Measurements from ENCODE around the gene ABO.

DNA sequence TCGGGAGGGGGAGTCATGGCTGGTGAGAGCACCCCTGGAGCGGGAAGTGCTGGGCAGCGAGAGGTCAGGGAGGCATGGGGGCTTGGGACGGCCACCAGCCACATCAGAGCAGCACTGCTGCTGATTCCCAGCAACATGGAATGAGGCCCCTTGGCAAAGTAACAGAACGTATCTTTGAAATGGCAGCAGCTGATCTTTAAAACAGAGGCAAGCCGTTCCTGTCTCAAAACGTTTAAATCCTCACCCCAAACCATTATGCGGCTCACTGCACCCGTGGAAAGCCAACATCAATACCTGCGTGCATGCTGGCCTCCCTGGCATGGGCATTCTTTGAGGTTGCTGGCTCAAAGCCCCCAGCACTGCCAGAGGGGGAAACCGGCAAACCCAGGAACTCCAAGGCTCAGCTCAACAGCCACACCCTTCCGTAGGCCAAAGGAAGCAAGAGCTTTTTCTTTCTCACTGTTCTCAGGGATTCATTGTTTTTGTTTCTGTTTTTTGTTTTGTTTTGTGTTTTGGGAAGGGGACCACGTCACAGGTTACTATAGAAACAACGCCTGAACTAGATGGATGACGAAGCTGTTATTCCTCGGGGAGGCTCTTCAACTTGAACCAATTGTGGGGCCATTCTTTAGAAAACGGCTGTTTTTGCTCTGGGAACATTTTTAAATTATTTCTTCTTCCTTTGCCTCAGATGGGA, 37.8 kb downstream of the ABO start:
- no peak for TF ChIP-seq SNRNP70 (optimal IDR thresholded peaks at IDR 0.05; ENCODE audit: low read depth, low read length)
- no peak for TF ChIP-seq SMARCA4 (IDR thresholded peaks at IDR 0.05)
- TF ChIP-seq GATAD2B (IDR thresholded peaks at IDR 0.05; ENCODE audit: borderline replicate concordance), result no peak
- TF ChIP-seq, protein P1, sequence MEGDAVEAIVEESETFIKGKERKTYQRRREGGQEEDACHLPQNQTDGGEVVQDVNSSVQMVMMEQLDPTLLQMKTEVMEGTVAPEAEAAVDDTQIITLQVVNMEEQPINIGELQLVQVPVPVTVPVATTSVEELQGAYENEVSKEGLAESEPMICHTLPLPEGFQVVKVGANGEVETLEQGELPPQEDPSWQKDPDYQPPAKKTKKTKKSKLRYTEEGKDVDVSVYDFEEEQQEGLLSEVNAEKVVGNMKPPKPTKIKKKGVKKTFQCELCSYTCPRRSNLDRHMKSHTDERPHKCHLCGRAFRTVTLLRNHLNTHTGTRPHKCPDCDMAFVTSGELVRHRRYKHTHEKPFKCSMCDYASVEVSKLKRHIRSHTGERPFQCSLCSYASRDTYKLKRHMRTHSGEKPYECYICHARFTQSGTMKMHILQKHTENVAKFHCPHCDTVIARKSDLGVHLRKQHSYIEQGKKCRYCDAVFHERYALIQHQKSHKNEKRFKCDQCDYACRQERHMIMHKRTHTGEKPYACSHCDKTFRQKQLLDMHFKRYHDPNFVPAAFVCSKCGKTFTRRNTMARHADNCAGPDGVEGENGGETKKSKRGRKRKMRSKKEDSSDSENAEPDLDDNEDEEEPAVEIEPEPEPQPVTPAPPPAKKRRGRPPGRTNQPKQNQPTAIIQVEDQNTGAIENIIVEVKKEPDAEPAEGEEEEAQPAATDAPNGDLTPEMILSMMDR (IDR thresholded peaks at IDR 0.05 in 2 of 3, conservative IDR thresholded peaks at IDR 0.05 in 1 of 3; ENCODE audit: insufficient read depth in 2 of 3, low read depth in 1 of 3, low read length in 3 of 3), result no peak
- TF ChIP-seq HES1 (IDR thresholded peaks at IDR 0.05; ENCODE audit: low read depth), result no peak
- no peak for TF ChIP-seq GATA2 (CRISPR knock-in tag; IDR thresholded peaks at IDR 0.05)
- no peak for TF ChIP-seq ZNF274 (IDR thresholded peaks at IDR 0.05; ENCODE audit: borderline replicate concordance, low read depth, low read length)
- TF ChIP-seq KHSRP (IDR thresholded peaks at IDR 0.05), result no peak
- TF ChIP-seq ZHX1 (conservative IDR thresholded peaks at IDR 0.05; ENCODE audit: low read length), result no peak
- TF ChIP-seq HNRNPL (IDR thresholded peaks at IDR 0.05; ENCODE audit: low read depth, low read length), result no peak
- TF ChIP-seq TOE1 (IDR thresholded peaks at IDR 0.05; ENCODE audit: borderline replicate concordance), result no peak
- TF ChIP-seq TOE1 (CRISPR knock-in tag; IDR thresholded peaks at IDR 0.05; ENCODE audit: borderline replicate concordance, low read depth), result no peak
- no peak for TF ChIP-seq ZNF407 (IDR thresholded peaks at IDR 0.05; ENCODE audit: low read depth)
- no peak for TF ChIP-seq ETS2 (tag; IDR thresholded peaks at IDR 0.05; ENCODE audit: borderline replicate concordance, poor library complexity, severe bottlenecking)
- TF ChIP-seq POLR2AphosphoS5 (IDR thresholded peaks at IDR 0.05; ENCODE audit: control insufficient read depth, insufficient read depth, low read depth, low read length), result no peak

All from K562 (cell line).